ENCODE results near the gene ANXA5. TPM values are rescaled to one million over a fixed set of nuclear protein-coding genes. Genes with fewer than 3 reads are reported as not detected.
A peak's percentile ranks its signal among the peaks of the same experiment; 100 is the strongest.
"Not testable (repeated sequence)": the region's sequence is repeated elsewhere in the genome, so short reads cannot be mapped to it uniquely, and the experiment has no call there.

ANXA5 gene
- total RNA-seq, 1 donor from 2014 or later: 682 TPM

DNA sequence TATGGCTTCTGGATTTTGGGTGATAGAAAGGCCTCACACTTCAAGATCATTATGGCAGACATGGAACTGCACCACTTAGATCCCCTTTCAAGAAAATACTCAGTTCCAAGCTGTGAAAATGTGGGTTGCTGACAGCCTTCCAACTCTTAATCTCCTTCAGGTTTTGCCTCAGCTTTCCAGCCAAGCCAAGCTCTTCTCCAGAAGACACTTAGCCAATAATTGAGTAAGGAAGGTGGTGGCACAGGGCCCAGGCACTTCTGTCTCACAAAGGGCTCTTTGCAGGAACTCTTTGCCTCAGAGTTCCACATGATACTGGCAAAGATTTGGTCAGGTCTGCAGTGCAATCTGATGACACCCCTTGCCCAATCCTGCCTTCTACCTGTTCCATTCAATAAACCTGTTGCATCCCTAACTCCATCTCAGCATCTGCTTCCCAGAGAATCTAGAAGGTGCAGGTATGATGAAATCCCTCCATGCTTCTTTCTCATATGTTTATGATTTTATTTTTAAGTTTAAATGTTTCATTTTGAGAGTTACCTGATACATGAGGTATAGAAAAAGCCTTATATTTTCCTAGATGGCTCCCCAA, 30.6 kb downstream of the ANXA5 start:
- Histone ChIP-seq H3K9ac (ENCODE audit: low read length) (no peak overlapping the region), H3K36me3 (ENCODE audit: insufficient read depth, low read length) (peaks cover 47% of the 10 kb centered on the region), H2AFZ (ENCODE audit: low read depth, low read length) (no peak overlapping the region), H3K27me3 (ENCODE audit: insufficient read depth, low read length) (no peaks in the 10 kb centered on the region), H3K79me2 (ENCODE audit: insufficient read depth, low read length) (peaks cover under 1% of the 10 kb centered on the region), H3K4me3 (ENCODE audit: insufficient read depth, low read depth, low read length) (no peak overlapping the region), H3K4me1 (ENCODE audit: insufficient read depth, low read length) (peaks cover 28% of the 10 kb centered on the region), H3K9me3 (ENCODE audit: insufficient read depth, low read depth, low read length) (no peaks in the 10 kb centered on the region), H3K27ac (ENCODE audit: low read depth, low read length) (no peak overlapping the region), H4K20me1 (ENCODE audit: insufficient read depth, low read length) (peaks cover 5% of the 10 kb centered on the region), H3K4me2 (ENCODE audit: low read length) (no peak overlapping the region)
- Mint-ChIP-seq H3K27me3 (ENCODE audit: low read depth, unreplicated experiment) (no peaks in the 10 kb centered on the region), H3K27ac (ENCODE audit: unreplicated experiment) (peak overlapping the region; percentile 12), H3K36me3 (ENCODE audit: low read depth, unreplicated experiment) (peaks cover 14% of the 10 kb centered on the region), H3K9me3 (ENCODE audit: unreplicated experiment) (no peaks in the 10 kb centered on the region), H3K4me3 (ENCODE audit: unreplicated experiment) (no peak overlapping the region), H3K4me1 (ENCODE audit: low read depth, unreplicated experiment) (peaks cover 32% of the 10 kb centered on the region)
- DNase-seq (ENCODE audit: low read depth): no peak
- no peak for FAIRE-seq
- no peak for TF ChIP-seq EZH2 (IDR thresholded peaks at IDR 0.05; ENCODE audit: insufficient read depth, low read length)
- TF ChIP-seq, protein P1, sequence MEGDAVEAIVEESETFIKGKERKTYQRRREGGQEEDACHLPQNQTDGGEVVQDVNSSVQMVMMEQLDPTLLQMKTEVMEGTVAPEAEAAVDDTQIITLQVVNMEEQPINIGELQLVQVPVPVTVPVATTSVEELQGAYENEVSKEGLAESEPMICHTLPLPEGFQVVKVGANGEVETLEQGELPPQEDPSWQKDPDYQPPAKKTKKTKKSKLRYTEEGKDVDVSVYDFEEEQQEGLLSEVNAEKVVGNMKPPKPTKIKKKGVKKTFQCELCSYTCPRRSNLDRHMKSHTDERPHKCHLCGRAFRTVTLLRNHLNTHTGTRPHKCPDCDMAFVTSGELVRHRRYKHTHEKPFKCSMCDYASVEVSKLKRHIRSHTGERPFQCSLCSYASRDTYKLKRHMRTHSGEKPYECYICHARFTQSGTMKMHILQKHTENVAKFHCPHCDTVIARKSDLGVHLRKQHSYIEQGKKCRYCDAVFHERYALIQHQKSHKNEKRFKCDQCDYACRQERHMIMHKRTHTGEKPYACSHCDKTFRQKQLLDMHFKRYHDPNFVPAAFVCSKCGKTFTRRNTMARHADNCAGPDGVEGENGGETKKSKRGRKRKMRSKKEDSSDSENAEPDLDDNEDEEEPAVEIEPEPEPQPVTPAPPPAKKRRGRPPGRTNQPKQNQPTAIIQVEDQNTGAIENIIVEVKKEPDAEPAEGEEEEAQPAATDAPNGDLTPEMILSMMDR (IDR thresholded peaks at IDR 0.05; ENCODE audit: insufficient read depth, low read depth, low read length): no peak

DNA sequence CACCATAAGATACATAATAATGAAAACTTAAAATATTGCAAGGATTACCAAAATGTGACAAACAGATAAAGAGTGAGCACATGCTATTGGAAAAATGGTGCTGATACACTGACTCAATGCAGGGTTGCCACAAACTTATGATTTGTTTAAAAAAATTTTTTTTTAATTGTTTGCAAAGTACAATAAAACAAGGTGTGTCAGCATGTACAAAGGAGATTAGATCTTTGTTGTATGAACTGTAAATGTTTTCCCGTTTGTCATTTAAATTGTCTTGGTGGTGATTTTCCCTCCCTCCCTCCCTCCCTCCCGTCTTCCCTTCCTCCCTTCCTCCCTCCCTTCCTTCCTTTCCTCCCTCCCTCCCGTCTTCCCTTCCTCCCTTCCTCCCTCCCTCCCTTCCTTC, 31.4 kb downstream of the ANXA5 start:
- Mint-ChIP-seq H3K36me3 (ENCODE audit: low read depth, unreplicated experiment) (peaks cover 17% of the 10 kb centered on the region), H3K27me3 (ENCODE audit: low read depth, unreplicated experiment) (no peaks in the 10 kb centered on the region), H3K4me3 (ENCODE audit: unreplicated experiment) (no peak overlapping the region), H3K4me1 (ENCODE audit: low read depth, unreplicated experiment) (peaks cover 30% of the 10 kb centered on the region), H3K27ac (ENCODE audit: unreplicated experiment) (no peak overlapping the region), H3K9me3 (ENCODE audit: unreplicated experiment) (no peaks in the 10 kb centered on the region)
- Histone ChIP-seq H3K36me3 (ENCODE audit: insufficient read depth, low read length) (peaks cover 40% of the 10 kb centered on the region), H3K27ac (ENCODE audit: low read depth, low read length) (no peak overlapping the region), H3K79me2 (ENCODE audit: insufficient read depth, low read length) (no peaks in the 10 kb centered on the region), H3K27me3 (ENCODE audit: insufficient read depth, low read length) (no peaks in the 10 kb centered on the region), H2AFZ (ENCODE audit: low read depth, low read length) (no peak overlapping the region), H3K4me3 (ENCODE audit: insufficient read depth, low read depth, low read length) (no peak overlapping the region), H4K20me1 (ENCODE audit: insufficient read depth, low read length) (peaks cover 5% of the 10 kb centered on the region), H3K4me1 (ENCODE audit: insufficient read depth, low read length) (peaks cover 24% of the 10 kb centered on the region), H3K4me2 (ENCODE audit: low read length) (no peak overlapping the region), H3K9me3 (ENCODE audit: insufficient read depth, low read depth, low read length) (no peaks in the 10 kb centered on the region), H3K9ac (ENCODE audit: low read length) (no peak overlapping the region)
- FAIRE-seq (no peak), DNase-seq (ENCODE audit: low read depth) (no peak)
- TF ChIP-seq, protein P1 (IDR thresholded peaks at IDR 0.05; ENCODE audit: insufficient read depth, low read depth, low read length): no peak
- no peak for TF ChIP-seq EZH2 (IDR thresholded peaks at IDR 0.05; ENCODE audit: insufficient read depth, low read length)

DNA sequence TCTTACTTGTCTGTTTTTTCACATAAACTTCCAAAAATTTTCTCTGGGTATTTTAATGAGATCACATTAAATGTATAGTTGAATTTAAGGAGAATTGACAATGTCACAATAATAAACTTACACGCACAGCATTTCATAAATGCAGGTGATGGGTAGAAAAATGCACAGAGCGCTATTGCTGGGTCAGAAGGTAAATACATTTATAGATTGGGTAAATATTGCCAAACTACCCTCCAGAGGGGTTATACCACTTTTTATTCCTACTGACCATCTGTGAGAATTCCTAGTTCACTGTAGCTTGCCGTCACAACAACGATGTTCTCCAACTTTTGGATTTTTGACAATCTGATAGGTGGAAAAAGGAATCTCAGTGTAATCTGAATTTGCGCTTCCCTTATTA, 34.6 kb downstream of the ANXA5 start:
- Mint-ChIP-seq H3K4me3 (ENCODE audit: unreplicated experiment) (no peak overlapping the region), H3K27ac (ENCODE audit: unreplicated experiment) (no peak overlapping the region), H3K4me1 (ENCODE audit: low read depth, unreplicated experiment) (peaks cover 5% of the 10 kb centered on the region), H3K36me3 (ENCODE audit: low read depth, unreplicated experiment) (peaks cover 10% of the 10 kb centered on the region), H3K9me3 (ENCODE audit: unreplicated experiment) (peaks cover 1% of the 10 kb centered on the region), H3K27me3 (ENCODE audit: low read depth, unreplicated experiment) (no peaks in the 10 kb centered on the region)
- no peaks in the 10 kb centered on the region for H3K9me3 ChIP-seq (ENCODE audit: insufficient read depth, low read depth, low read length)
- FAIRE-seq: no peak
- no peaks in the 10 kb centered on the region for H3K27me3 ChIP-seq (ENCODE audit: insufficient read depth, low read length)
- no peak overlapping the region for H2AFZ ChIP-seq (ENCODE audit: low read depth, low read length)
- H4K20me1 ChIP-seq (ENCODE audit: insufficient read depth, low read length): no peaks in the 10 kb centered on the region
- no peak overlapping the region for H3K4me2 ChIP-seq (ENCODE audit: low read length)
- H3K9ac ChIP-seq (ENCODE audit: low read length): no peak overlapping the region
- H3K4me1 ChIP-seq (ENCODE audit: insufficient read depth, low read length): no peaks in the 10 kb centered on the region
- no peak for DNase-seq (ENCODE audit: low read depth)
- no peak overlapping the region for H3K27ac ChIP-seq (ENCODE audit: low read depth, low read length)
- TF ChIP-seq EZH2 (IDR thresholded peaks at IDR 0.05; ENCODE audit: insufficient read depth, low read length): no peak
- TF ChIP-seq, protein P1 (IDR thresholded peaks at IDR 0.05; ENCODE audit: insufficient read depth, low read depth, low read length): no peak
- no peaks in the 10 kb centered on the region for H3K79me2 ChIP-seq (ENCODE audit: insufficient read depth, low read length)
- peaks cover 20% of the 10 kb centered on the region for H3K36me3 ChIP-seq (ENCODE audit: insufficient read depth, low read length)
- H3K4me3 ChIP-seq (ENCODE audit: insufficient read depth, low read depth, low read length): no peak overlapping the region

DNA sequence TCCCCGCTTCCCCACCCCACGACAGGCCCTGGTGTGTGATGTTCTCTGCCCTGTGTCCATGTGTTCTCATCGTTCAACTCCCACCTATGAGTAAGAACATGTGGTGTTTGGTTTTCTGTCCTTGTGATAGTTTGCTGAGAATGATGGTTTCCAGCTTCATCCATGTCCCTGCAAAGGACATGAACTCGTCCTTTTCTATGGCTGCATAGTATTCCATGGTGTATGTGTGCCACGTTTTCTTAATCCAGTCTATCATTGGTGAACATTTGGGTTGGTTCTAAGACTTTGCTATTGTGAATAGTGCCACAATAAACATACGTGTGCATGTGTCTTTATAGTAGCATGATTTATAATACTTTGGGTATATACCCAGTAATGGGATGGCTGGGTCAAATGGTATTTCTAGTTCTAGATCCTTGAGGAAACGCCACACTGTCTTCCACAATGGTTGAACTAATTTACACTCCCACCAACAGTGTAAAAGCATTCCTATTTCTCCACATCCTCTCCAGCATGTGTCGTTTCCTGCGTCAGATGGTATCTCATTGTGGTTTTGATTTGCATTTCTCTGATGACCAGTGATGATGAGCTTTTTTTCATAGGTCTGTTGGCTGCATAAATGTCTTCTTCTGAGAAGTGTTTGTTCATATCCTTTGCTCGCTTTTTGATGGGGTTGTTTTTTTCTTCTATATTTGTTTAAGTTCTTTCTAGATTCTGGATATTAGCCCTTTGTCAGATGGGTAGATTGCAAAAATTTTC, 36.4 kb downstream of the ANXA5 start:
- H3K4me3 Mint-ChIP-seq (ENCODE audit: unreplicated experiment); H3K4me1 Mint-ChIP-seq (ENCODE audit: low read depth, unreplicated experiment); FAIRE-seq; H3K4me2 ChIP-seq (ENCODE audit: low read length); H3K9ac ChIP-seq (ENCODE audit: low read length); H4K20me1 ChIP-seq (ENCODE audit: insufficient read depth, low read length); H3K79me2 ChIP-seq (ENCODE audit: insufficient read depth, low read length); H3K27me3 Mint-ChIP-seq (ENCODE audit: low read depth, unreplicated experiment); H3K27ac Mint-ChIP-seq (ENCODE audit: unreplicated experiment); H3K9me3 ChIP-seq (ENCODE audit: insufficient read depth, low read depth, low read length); H3K36me3 Mint-ChIP-seq (ENCODE audit: low read depth, unreplicated experiment); H3K9me3 Mint-ChIP-seq (ENCODE audit: unreplicated experiment); H3K27ac ChIP-seq (ENCODE audit: low read depth, low read length); H3K36me3 ChIP-seq (ENCODE audit: insufficient read depth, low read length); H3K27me3 ChIP-seq (ENCODE audit: insufficient read depth, low read length); H2AFZ ChIP-seq (ENCODE audit: low read depth, low read length); H3K4me1 ChIP-seq (ENCODE audit: insufficient read depth, low read length); H3K4me3 ChIP-seq (ENCODE audit: insufficient read depth, low read depth, low read length): not testable (repeated sequence)
- peak; percentile 61 for DNase-seq (ENCODE audit: low read depth)
